Mesenchymal stem cell (in vitro differentiated cells and primary cell): Measurements from ENCODE around the gene JAKMIP1.

Source experiments
- DNase-seq: peaks from one replicate; pipeline ENCODE4 v3.0.0-alpha.2; 2013
- H2AFZ ChIP-seq: one replicate; pipeline ENCODE4 v1.6.1; 2013; ENCODE audit warnings: low read depth, mild to moderate bottlenecking, control low read depth, inconsistent platforms, low read length, moderate library complexity
- H2AK5ac ChIP-seq: 2 replicates; pipeline ENCODE4 v1.6.1; 2013; ENCODE audit warnings: low read length, moderate library complexity, mild to moderate bottlenecking, inconsistent platforms; ENCODE audit not compliant: severe bottlenecking
- H2BK120ac ChIP-seq: one replicate; pipeline ENCODE4 v1.6.1; 2013; ENCODE audit warnings: low read depth, mild to moderate bottlenecking, inconsistent platforms, low read length, moderate library complexity
- H2BK12ac ChIP-seq, 2 experiments: one replicate each; pipeline ENCODE4 v1.6.1; 2013; ENCODE audit warnings: inconsistent platforms in 2 of 2, low read length in 2 of 2, mild to moderate bottlenecking in 2 of 2, moderate library complexity in 2 of 2, control low read depth in 1 of 2
- H2BK15ac ChIP-seq: one replicate; pipeline ENCODE4 v1.6.1; 2013; ENCODE audit warnings: mild to moderate bottlenecking, low read depth, inconsistent platforms; ENCODE audit not compliant: poor library complexity, severe bottlenecking
- H2BK5ac ChIP-seq: 2 replicates; pipeline ENCODE4 v1.6.1; 2013; ENCODE audit warnings: low read depth, mild to moderate bottlenecking, low read length, control low read depth, inconsistent platforms; ENCODE audit not compliant: poor library complexity, severe bottlenecking
- H3K14ac ChIP-seq, 2 experiments: one replicate each; pipeline ENCODE4 v1.6.1; 2013; ENCODE audit warnings: inconsistent platforms in 2 of 2, low read length in 2 of 2, control low read depth in 1 of 2, mild to moderate bottlenecking in 1 of 2, moderate library complexity in 1 of 2
- H3K18ac ChIP-seq, 2 experiments: one replicate each; pipeline ENCODE4 v1.6.1; 2013; ENCODE audit warnings: inconsistent platforms in 2 of 2, low read length in 2 of 2, control low read depth in 1 of 2, low read depth in 1 of 2, mild to moderate bottlenecking in 1 of 2
- H3K23ac ChIP-seq, 2 experiments: one replicate each; pipeline ENCODE4 v1.6.1; 2013; ENCODE audit warnings: inconsistent platforms in 2 of 2, low read length in 2 of 2, mild to moderate bottlenecking in 2 of 2, moderate library complexity in 2 of 2, control low read depth in 1 of 2
- H3K27ac ChIP-seq: 2 replicates; pipeline ENCODE4 v1.5.1; 2013; ENCODE audit warnings: mild to moderate bottlenecking, moderate library complexity, low read length, control low read depth, inconsistent platforms; ENCODE audit not compliant: poor library complexity, severe bottlenecking
- H3K27me3 ChIP-seq, 2 experiments: 2 replicates each; pipeline versions ENCODE4 v1.6.1 to v1.7.0; 2013; ENCODE audit warnings: low read length in 2 of 2, mild to moderate bottlenecking in 2 of 2, moderate library complexity in 2 of 2, control low read depth in 1 of 2, inconsistent platforms in 1 of 2; ENCODE audit not compliant: control insufficient read depth in 1 of 2, insufficient read depth in 1 of 2
- H3K36me3 ChIP-seq, 2 experiments: 2 replicates each; pipeline versions ENCODE4 v1.6.1 to v1.7.0; 2013; ENCODE audit warnings: low read length in 2 of 2, control low read depth in 1 of 2, inconsistent platforms in 1 of 2, low read depth in 1 of 2, mild to moderate bottlenecking in 1 of 2; ENCODE audit not compliant: insufficient read depth in 2 of 2, control insufficient read depth in 1 of 2
- H3K4ac ChIP-seq, 2 experiments: one replicate each; pipeline ENCODE4 v1.6.1; 2013; ENCODE audit warnings: inconsistent platforms in 2 of 2, low read length in 2 of 2, mild to moderate bottlenecking in 2 of 2, moderate library complexity in 2 of 2, control low read depth in 1 of 2, low read depth in 1 of 2
- H3K4me1 ChIP-seq: 2 replicates; pipeline ENCODE4 v1.6.1; 2013; ENCODE audit warnings: low read depth, low read length, control low read depth; ENCODE audit not compliant: control insufficient read depth, insufficient read depth
- H3K4me2 ChIP-seq: 2 replicates; pipeline ENCODE4 v1.6.1; 2013; ENCODE audit warnings: low read length, mild to moderate bottlenecking, inconsistent platforms; ENCODE audit not compliant: poor library complexity, severe bottlenecking
- H3K4me3 ChIP-seq, 2 experiments: 2 replicates each; pipeline versions ENCODE4 v1.5.1 to v1.7.0; 2013; ENCODE audit warnings: low read length in 2 of 2, mild to moderate bottlenecking in 2 of 2, control low read depth in 1 of 2, low read depth in 1 of 2; ENCODE audit not compliant: insufficient read depth in 1 of 2
- H3K79me1 ChIP-seq: replicated peaks from 2 replicates; pipeline ENCODE4 v1.6.1; 2013; ENCODE audit warnings: mild to moderate bottlenecking, control low read depth, low read length, inconsistent platforms; ENCODE audit not compliant: poor library complexity, severe bottlenecking
- H3K9ac ChIP-seq: 2 replicates; pipeline ENCODE4 v1.7.0; 2013; ENCODE audit warnings: mild to moderate bottlenecking, low read length, moderate library complexity
- H3K9me3 ChIP-seq: 2 replicates; pipeline ENCODE4 v1.7.0; 2013; ENCODE audit warnings: mild to moderate bottlenecking, low read length; ENCODE audit not compliant: control insufficient read depth
- H4K8ac ChIP-seq: one replicate; pipeline ENCODE4 v1.6.1; 2013; ENCODE audit warnings: inconsistent platforms, mild to moderate bottlenecking, low read length, moderate library complexity
- H4K91ac ChIP-seq: one replicate; pipeline ENCODE4 v1.6.1; 2013; ENCODE audit warnings: mild to moderate bottlenecking, low read length, inconsistent platforms
- WGBS: methylation state at CpG from one replicate; pipeline ENCODE4 v1.1.7; 2013; ENCODE audit warnings: mixed read lengths; 5-methylcytosine and 5-hydroxymethylcytosine counted together

The JAKMIP1 gene

GRCh38 chr4:6208416-6208815, 8.1 kb upstream of the JAKMIP1 start:
- Histone ChIP-seq H2BK5ac (no peak overlapping the region), H2AK5ac (no peak overlapping the region), H3K9ac (no peak overlapping the region), H3K79me1 (no peaks in the 10 kb centered on the region), H3K36me3 (no peaks in the 10 kb centered on the region), H3K4me1 (no peaks in the 10 kb centered on the region), H3K14ac (no peak overlapping the region), H3K27ac (no peak overlapping the region), H3K4me3 (no peak overlapping the region), H3K23ac (no peak overlapping the region), H4K91ac (no peak overlapping the region), H3K4ac (no peak overlapping the region), H2BK120ac (no peak overlapping the region), H2AFZ (no peak overlapping the region), H3K4me2 (no peak overlapping the region), H2BK12ac (no peak overlapping the region), H3K18ac (no peak overlapping the region), H2BK15ac (no peak overlapping the region), H3K27me3 (peaks cover 24 to 25% of the 10 kb centered on the region in 2 experiments), H3K9me3 (peaks cover 5% of the 10 kb centered on the region), H4K8ac (no peak overlapping the region)
- no peak for DNase-seq
- 71% methylated on average over 6 of the region's 6 CpGs for WGBS

- Histone ChIP-seq H3K27ac (no peak overlapping the region), H3K14ac (no peak overlapping the region), H4K91ac (no peak overlapping the region), H3K4ac (no peak overlapping the region), H2BK120ac (no peak overlapping the region), H3K18ac (no peak overlapping the region), H3K79me1 (no peaks in the 10 kb centered on the region), H2BK5ac (no peak overlapping the region), H3K23ac (no peak overlapping the region), H3K4me2 (no peak overlapping the region), H3K9me3 (no peaks in the 10 kb centered on the region), H2AK5ac (no peak overlapping the region), H3K36me3 (no peaks in the 10 kb centered on the region), H4K8ac (no peak overlapping the region), H2BK12ac (no peak overlapping the region), H3K9ac (no peak overlapping the region), H2BK15ac (no peak overlapping the region), H3K27me3 (peaks cover 24 to 27% of the 10 kb centered on the region in 2 experiments), H3K4me1 (no peaks in the 10 kb centered on the region), H3K4me3 (no peak overlapping the region), H2AFZ (no peak overlapping the region)
- no peak for DNase-seq
- 74% methylated on average over 4 of the region's 4 CpGs for WGBS
These were observed 7.3 kb upstream of the JAKMIP1 start for GRCh38 chr4:6207602-6208001.

GRCh38 chr4:6206771-6207290, 6.5 kb upstream of the JAKMIP1 start:
- no peak overlapping the region for H2AFZ ChIP-seq
- no peak overlapping the region for H3K27ac ChIP-seq
- H4K91ac ChIP-seq: no peak overlapping the region
- H2BK12ac ChIP-seq: no peak overlapping the region
- H3K4me1 ChIP-seq: no peaks in the 10 kb centered on the region
- H3K23ac ChIP-seq: no peak overlapping the region
- no peaks in the 10 kb centered on the region for H3K36me3 ChIP-seq
- H3K18ac ChIP-seq: no peak overlapping the region
- H2AK5ac ChIP-seq: no peak overlapping the region
- no peak overlapping the region for H2BK5ac ChIP-seq
- peaks cover 30 to 33% of the 10 kb centered on the region in 2 experiments for H3K27me3 ChIP-seq
- no peak overlapping the region for H3K4ac ChIP-seq
- WGBS: 62% methylated on average over 6 of the region's 6 CpGs
- H3K9ac ChIP-seq: no peak overlapping the region
- no peak for DNase-seq
- peaks cover under 1% of the 10 kb centered on the region for H3K9me3 ChIP-seq
- H4K8ac ChIP-seq: no peak overlapping the region
- H3K4me3 ChIP-seq: no peak overlapping the region
- no peak overlapping the region for H3K4me2 ChIP-seq
- no peak overlapping the region for H2BK15ac ChIP-seq
- no peaks in the 10 kb centered on the region for H3K79me1 ChIP-seq
- H3K14ac ChIP-seq: no peak overlapping the region
- no peak overlapping the region for H2BK120ac ChIP-seq

- Histone ChIP-seq H2BK5ac (no peak overlapping the region), H3K4me2 (no peak overlapping the region), H2BK15ac (no peak overlapping the region), H2BK120ac (no peak overlapping the region), H2AFZ (no peak overlapping the region), H3K79me1 (no peaks in the 10 kb centered on the region), H3K36me3 (no peaks in the 10 kb centered on the region), H4K8ac (no peak overlapping the region), H3K4me3 (no peak overlapping the region), H2BK12ac (no peak overlapping the region), H3K4ac (no peak overlapping the region), H3K23ac (no peak overlapping the region), H3K27ac (no peak overlapping the region), H3K18ac (no peak overlapping the region), H2AK5ac (no peak overlapping the region), H3K9me3 (peaks cover 7% of the 10 kb centered on the region), H3K9ac (no peak overlapping the region), H4K91ac (no peak overlapping the region), H3K4me1 (no peaks in the 10 kb centered on the region), H3K14ac (no peak overlapping the region), H3K27me3 (peaks cover 38 to 41% of the 10 kb centered on the region in 2 experiments)
- DNase-seq: no peak
- 55% methylated on average over 4 of the region's 4 CpGs for WGBS
These were observed 5.6 kb upstream of the JAKMIP1 start for GRCh38 chr4:6205973-6206372.
